Measurements from ENCODE around the gene MAP6.

DNA sequence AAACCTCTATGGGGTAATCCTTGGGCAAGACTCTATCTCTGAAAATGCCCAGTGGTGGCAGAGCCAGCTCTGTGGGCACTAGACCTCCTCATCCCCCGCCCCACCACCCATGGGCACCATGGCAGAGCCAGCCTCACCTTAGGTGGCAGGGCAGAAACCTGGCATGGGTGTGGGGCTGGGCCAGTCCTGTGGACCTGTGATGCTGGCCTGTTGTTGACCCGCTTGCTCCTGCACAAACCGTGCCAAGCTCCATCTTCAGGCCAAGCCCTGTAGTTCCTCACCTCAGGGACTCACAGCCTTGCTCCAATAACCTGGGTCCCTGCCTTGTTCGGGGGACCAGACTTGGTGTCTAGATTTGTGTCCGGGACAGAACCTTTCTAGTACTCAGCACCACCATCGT, 115.7 kb downstream of the MAP6 start:
- no peak for TF ChIP-seq HIVEP1 (CRISPR knock-in tag; IDR thresholded peaks at IDR 0.05)
- TF ChIP-seq, protein P1, sequence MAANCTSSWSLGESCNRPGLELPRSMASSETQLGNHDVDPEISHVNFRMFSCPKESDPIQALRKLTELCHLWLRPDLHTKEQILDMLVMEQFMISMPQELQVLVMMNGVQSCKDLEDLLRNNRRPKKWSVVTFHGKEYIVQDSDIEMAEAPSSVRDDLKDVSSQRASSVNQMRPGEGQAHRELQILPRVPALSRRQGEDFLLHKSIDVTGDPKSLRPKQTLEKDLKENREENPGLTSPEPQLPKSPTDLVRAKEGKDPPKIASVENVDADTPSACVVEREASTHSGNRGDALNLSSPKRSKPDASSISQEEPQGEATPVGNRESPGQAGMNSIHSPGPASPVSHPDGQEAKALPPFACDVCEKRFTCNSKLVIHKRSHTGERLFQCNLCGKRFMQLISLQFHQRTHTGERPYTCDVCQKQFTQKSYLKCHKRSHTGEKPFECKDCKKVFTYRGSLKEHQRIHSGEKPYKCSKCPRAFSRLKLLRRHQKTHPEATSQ (CRISPR knock-in tag; IDR thresholded peaks at IDR 0.05; ENCODE audit: borderline replicate concordance): no peak
- TF ChIP-seq, protein P2, sequence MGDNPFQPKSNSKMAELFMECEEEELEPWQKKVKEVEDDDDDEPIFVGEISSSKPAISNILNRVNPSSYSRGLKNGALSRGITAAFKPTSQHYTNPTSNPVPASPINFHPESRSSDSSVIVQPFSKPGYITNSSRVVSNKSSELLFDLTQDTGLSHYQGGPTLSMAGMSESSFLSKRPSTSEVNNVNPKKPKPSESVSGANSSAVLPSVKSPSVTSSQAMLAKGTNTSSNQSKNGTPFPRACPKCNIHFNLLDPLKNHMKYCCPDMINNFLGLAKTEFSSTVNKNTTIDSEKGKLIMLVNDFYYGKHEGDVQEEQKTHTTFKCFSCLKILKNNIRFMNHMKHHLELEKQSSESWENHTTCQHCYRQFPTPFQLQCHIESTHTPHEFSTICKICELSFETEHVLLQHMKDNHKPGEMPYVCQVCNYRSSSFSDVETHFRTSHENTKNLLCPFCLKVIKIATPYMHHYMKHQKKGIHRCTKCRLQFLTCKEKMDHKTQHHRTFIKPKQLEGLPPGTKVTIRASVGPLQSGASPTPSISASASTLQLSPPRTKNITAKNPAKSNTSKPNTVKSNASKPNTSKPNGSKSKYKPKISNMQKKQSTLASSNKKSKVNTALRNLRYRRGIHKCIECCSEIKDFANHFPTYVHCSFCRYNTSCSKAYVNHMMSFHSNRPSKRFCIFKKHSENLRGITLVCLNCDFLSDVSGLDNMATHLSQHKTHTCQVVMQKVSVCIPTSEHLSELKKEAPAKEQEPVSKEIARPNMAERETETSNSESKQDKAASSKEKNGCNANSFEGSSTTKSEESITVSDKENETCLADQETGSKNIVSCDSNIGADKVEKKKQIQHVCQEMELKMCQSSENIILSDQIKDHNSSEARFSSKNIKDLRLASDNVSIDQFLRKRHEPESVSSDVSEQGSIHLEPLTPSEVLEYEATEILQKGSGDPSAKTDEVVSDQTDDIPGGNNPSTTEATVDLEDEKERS (CRISPR knock-in tag; IDR thresholded peaks at IDR 0.05): no peak
- no peak for TF ChIP-seq ZNF431 (CRISPR knock-in tag; IDR thresholded peaks at IDR 0.05; ENCODE audit: borderline replicate concordance, low read depth)
- no peak for TF ChIP-seq NR2F2 (IDR thresholded peaks at IDR 0.05; ENCODE audit: borderline replicate concordance, low read depth)
